K562 (cell line): ENCODE measurements around the gene MAP3K4. TPM values are rescaled to one million over a fixed set of nuclear protein-coding genes. Genes with fewer than 3 reads are reported as not detected.

ENCODE experiments used
- BDP1 ChIP-seq: IDR thresholded peaks from 3 replicates; pipeline ENCODE4 v1.6.1; 2011; ENCODE audit not compliant: insufficient read length, insufficient read depth
- BRF1 ChIP-seq: IDR thresholded peaks from 3 replicates; pipeline ENCODE4 v1.6.1; 2011; ENCODE audit warnings: borderline replicate concordance, mild to moderate bottlenecking; ENCODE audit not compliant: insufficient read length; ENCODE audit errors: extremely low read depth
- CBFB ChIP-seq: sonication (generic); formaldehyde crosslinking; IDR thresholded peaks from 2 replicates; pipeline ENCODE4 v1.4.0; 2020; ENCODE audit warnings: mild to moderate bottlenecking, missing genetic modification reagents
- COPS2 ChIP-seq: fragments of 450-650 bp; conservative IDR thresholded peaks from 2 replicates; pipeline ENCODE4 v1.6.1; 2016; ENCODE audit warnings: mild to moderate bottlenecking, moderate library complexity
- CREBBP ChIP-seq: IDR thresholded peaks from one replicate; pipeline ENCODE4 v1.6.1; 2012; ENCODE audit warnings: low read depth, mild to moderate bottlenecking, control low read depth, inconsistent platforms, low read length
- EWSR1 ChIP-seq: fragments of 450-650 bp; IDR thresholded peaks from 2 replicates; pipeline ENCODE4 v1.6.1; 2018; ENCODE audit warnings: borderline replicate concordance, mild to moderate bottlenecking, low read depth, moderate library complexity; ENCODE audit not compliant: partially characterized antibody
- FOXK2 ChIP-seq, 2 experiments: fragments of 450-650 bp; IDR thresholded peaks in 1 of 2; conservative IDR thresholded peaks in 1 of 2; 2 replicates each; pipeline ENCODE4 v1.6.1; 2016; ENCODE audit warnings: low read depth in 2 of 2, mild to moderate bottlenecking in 1 of 2
- FOXM1 ChIP-seq, 2 experiments: fragments of 450-650 bp in 1 of 2; sonication (generic) in 1 of 2; formaldehyde crosslinking in 1 of 2; IDR thresholded peaks; 2 replicates each; pipeline versions ENCODE4 v1.6.1 to v1.9.0; 2017 to 2022; ENCODE audit warnings: low read depth in 2 of 2, mild to moderate bottlenecking in 2 of 2, missing genetic modification reagents in 1 of 2, moderate library complexity in 1 of 2
- MCM5 ChIP-seq: fragments of 450-650 bp; IDR thresholded peaks from 2 replicates; pipeline ENCODE4 v1.6.1; 2016; ENCODE audit warnings: low read depth
- OTX1 ChIP-seq: fragments of 450-650 bp; formaldehyde crosslinking; IDR thresholded peaks from 2 replicates; pipeline ENCODE4 v1.4.0; 2022; ENCODE audit warnings: mild to moderate bottlenecking
- PCBP1 ChIP-seq: fragments of 200-400 bp; formaldehyde crosslinking; IDR thresholded peaks from 2 replicates; pipeline ENCODE4 v1.6.1; 2018; ENCODE audit warnings: mild to moderate bottlenecking, low read depth, low read length; ENCODE audit not compliant: poor library complexity, severe bottlenecking
- RAD51 ChIP-seq: fragments of 450-650 bp; IDR thresholded peaks from 2 replicates; pipeline ENCODE4 v1.7.1; 2016; ENCODE audit warnings: low read depth, mild to moderate bottlenecking, borderline replicate concordance
- RHOXF2B ChIP-seq: fragments of 250-450 bp; sonication (Bioruptor Pico); conservative IDR thresholded peaks from 2 replicates; pipeline ENCODE4 v1.5.1; 2021
- TCF3 ChIP-seq: sonication (generic); formaldehyde crosslinking; IDR thresholded peaks from 2 replicates; pipeline ENCODE4 v1.4.0; 2020; ENCODE audit warnings: mild to moderate bottlenecking, missing genetic modification reagents
- TEAD2 ChIP-seq: fragments of 450-650 bp; IDR thresholded peaks from 2 replicates; pipeline ENCODE4 v1.6.1; 2016; ENCODE audit warnings: missing genetic modification characterization, control low read depth, missing compliant biosample characterization
- TRIM25 ChIP-seq: fragments of 450-650 bp; IDR thresholded peaks from 2 replicates; pipeline ENCODE4 v1.7.0; 2016; ENCODE audit warnings: borderline replicate concordance
- VEZF1 ChIP-seq: fragments of 200-800 bp; sonication (Bioruptor generic); IDR thresholded peaks from 2 replicates; pipeline ENCODE4 v1.6.1; 2017; ENCODE audit warnings: missing genetic modification characterization, missing compliant biosample characterization
- ZFP1 ChIP-seq: fragments of 450-650 bp; formaldehyde crosslinking; IDR thresholded peaks from 2 replicates; pipeline ENCODE4 v1.4.0; 2020; ENCODE audit warnings: mild to moderate bottlenecking, mixed read lengths
- ZNF175 ChIP-seq: fragments of 200-800 bp; sonication (Bioruptor generic); IDR thresholded peaks from 2 replicates; pipeline ENCODE4 v1.6.1; 2016; ENCODE audit warnings: low read depth, mild to moderate bottlenecking, missing genetic modification characterization, missing compliant biosample characterization
- ZNF431 ChIP-seq: sonication (generic); formaldehyde crosslinking; IDR thresholded peaks from 2 replicates; pipeline ENCODE4 v1.8.0; 2022; ENCODE audit warnings: mild to moderate bottlenecking, missing genetic modification reagents
- ZNF639 ChIP-seq, 2 experiments: fragments of 200-800 bp in 1 of 2; sonication (Bioruptor generic) in 1 of 2; sonication (generic) in 1 of 2; formaldehyde crosslinking in 1 of 2; IDR thresholded peaks in 1 of 2; conservative IDR thresholded peaks in 1 of 2; 2 replicates each; pipeline versions ENCODE4 v1.5.0 to v1.6.1; 2016 to 2020; ENCODE audit warnings: missing compliant biosample characterization in 1 of 2, missing genetic modification characterization in 1 of 2, missing genetic modification reagents in 1 of 2
- polyA plus RNA-seq, 8 experiments: library from polyadenylated mRNA; depleted of rRNA in 4 of 8; stranded (reverse) in 5 of 8; unstranded in 3 of 8; fragments of >200 nt; fragmentation: Nextera tagmentation in 2 of 8; fragmentation: Illumina TruSeq in 1 of 8; extraction: Ambion mirVana in 2 of 8; extraction: Trizol in 1 of 8; gene quantifications; 2 replicates each; pipeline versions ENCODE4 v1.2.1 to v1.2.3, GENCODE V29; 2011 to 2014; ENCODE audit warnings: inconsistent platforms in 1 of 8, missing spikeins in 1 of 8
- total RNA-seq, 7 experiments: library from RNA; depleted of rRNA in 6 of 7; stranded (reverse); fragments of >200 nt in 6 of 7; fragmentation: Illumina TruSeq in 2 of 7; extraction: Trizol in 2 of 7; gene quantifications; 2 replicates each; pipeline versions ENCODE4 v1.2.1 to v1.2.3, GENCODE V29; 2011 to 2021; ENCODE audit warnings: low replicate concordance in 1 of 7
- TF ChIP-seq, protein P1 (sequence below): fragments of 250-450 bp; sonication (Bioruptor Pico); IDR thresholded peaks from 2 replicates; pipeline ENCODE4 v1.8.0; 2022; ENCODE audit warnings: inconsistent platforms, mild to moderate bottlenecking, moderate library complexity, borderline replicate concordance

MAP3K4 gene
- total and polyA plus RNA-seq, 9 of the 15 experiments (the other 6 are each of a cell fraction or from before 2014, with no cell fraction given) = 21.0 to 77.2 (median 48.9) TPM

- TF ChIP-seq BRF1 = no peak
- TF ChIP-seq TRIM25 = no peak
- no peak for TF ChIP-seq TCF3 (CRISPR knock-in tag)
- TF ChIP-seq CBFB (CRISPR knock-in tag) = 0 out of 2 replicates have a peak, but pooled peaks have one; percentile 27
- TF ChIP-seq FOXM1 (IDR thresholded peaks at IDR 0.05; ENCODE audit: low read depth) = no peak
- 0 out of 2 replicates have a peak, but pooled peaks have one; percentile 34 for TF ChIP-seq FOXM1 (CRISPR knock-in tag; IDR thresholded peaks at IDR 0.05; ENCODE audit: low read depth)
- no peak for TF ChIP-seq OTX1 (CRISPR knock-in tag)
- TF ChIP-seq ZNF431 (CRISPR knock-in tag) = no peak
- no peak for TF ChIP-seq RAD51
- no peak for TF ChIP-seq COPS2
- TF ChIP-seq ZNF175 (CRISPR knock-in tag) = no peak
- no peak for TF ChIP-seq ZNF639 (CRISPR knock-in tag; conservative IDR thresholded peaks at IDR 0.05 in 1 of 2, IDR thresholded peaks at IDR 0.05 in 1 of 2)
- no peak for TF ChIP-seq RHOXF2B (CRISPR knock-in tag)
- TF ChIP-seq TEAD2 = no peak
- no peak for TF ChIP-seq ZFP1 (CRISPR knock-in tag)
- no peak for TF ChIP-seq CREBBP
- no peak for TF ChIP-seq FOXK2 (conservative IDR thresholded peaks at IDR 0.05 in 1 of 2, IDR thresholded peaks at IDR 0.05 in 1 of 2; ENCODE audit: low read depth in 2 of 2)
- TF ChIP-seq PCBP1 = no peak
- TF ChIP-seq BDP1 = no peak
- TF ChIP-seq, protein P1, sequence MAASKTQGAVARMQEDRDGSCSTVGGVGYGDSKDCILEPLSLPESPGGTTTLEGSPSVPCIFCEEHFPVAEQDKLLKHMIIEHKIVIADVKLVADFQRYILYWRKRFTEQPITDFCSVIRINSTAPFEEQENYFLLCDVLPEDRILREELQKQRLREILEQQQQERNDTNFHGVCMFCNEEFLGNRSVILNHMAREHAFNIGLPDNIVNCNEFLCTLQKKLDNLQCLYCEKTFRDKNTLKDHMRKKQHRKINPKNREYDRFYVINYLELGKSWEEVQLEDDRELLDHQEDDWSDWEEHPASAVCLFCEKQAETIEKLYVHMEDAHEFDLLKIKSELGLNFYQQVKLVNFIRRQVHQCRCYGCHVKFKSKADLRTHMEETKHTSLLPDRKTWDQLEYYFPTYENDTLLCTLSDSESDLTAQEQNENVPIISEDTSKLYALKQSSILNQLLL (CRISPR knock-in tag) = no peak
- no peak for TF ChIP-seq VEZF1 (CRISPR knock-in tag)
- TF ChIP-seq EWSR1 = no peak
- no peak for TF ChIP-seq MCM5
Observed at GRCh38 chr6:161068321-161068741, 76.8 kb downstream of the MAP3K4 start (continued).
